Measurements from ENCODE around the gene NYAP2.

- TF ChIP-seq GATA3 (IDR thresholded peaks at IDR 0.05; ENCODE audit: low read depth, low read length) (no peak), GATA2 (IDR thresholded peaks at IDR 0.05; ENCODE audit: low read depth, low read length) (no peak)
Observed at GRCh38 chr2:225690153-225690552, 290.6 kb downstream of the NYAP2 start.
